Left colon (tissue), 2 donors: ENCODE results near the gene SYS1. TPM values are rescaled to one million over a fixed set of nuclear protein-coding genes. Genes with fewer than 3 reads are reported as not detected.
A peak's percentile ranks its signal among the peaks of the same experiment; 100 is the strongest.

Source experiments
- ATAC-seq: fragments of 200-7000 bp; cut with Tn5 transposase; one replicate; pipeline ENCODE4 v1.9.1; 2020; ENCODE audit warnings: mild to moderate bottlenecking, moderate library complexity
- DNase-seq, 2 donors: peaks; one replicate each; pipeline ENCODE4 v3.0.0-alpha.2; 2020
- intact Hi-C, 2 donors: fragments of 100-400 bp; cut with DNase I in 1 of 2; cut with micrococcal nuclease in 1 of 2; formaldehyde crosslinking; loops; one replicate each; pipeline versions ENCODE4 v1.11.2 to v1.14.0; 2022; cut with DNase I, micrococcal nuclease
- long read RNA-seq: library from polyadenylated mRNA; unstranded; transcript quantifications from one replicate; pipeline ENCODE4 v2.0.0, GENCODE V29; 2021
- total RNA-seq, 2 donors: library from RNA; stranded (reverse); fragmentation: NEBNext Ultra II Directional; extraction: Animal tissue kit (Norgen Biotek cat#: 25700); gene quantifications; one replicate each; pipeline ENCODE4 v1.2.1, GENCODE V29; 2021
- donor health status: DM: no; HTN: no; CAD: no.
- donor health status: DM: yes; HTN: yes; CAD: no.

Gene SYS1
- 10 to 100 TPM; 25.2 to 32.4 TPM for total RNA-seq
- long read RNA-seq, transcript SYS1-205 (3 exons, 433 nt): minor isoform, 11 of 48 reads
- long read RNA-seq, transcript SYS1-201 (4 exons, 2,862 nt): major isoform, 36 of 48 reads
- long read RNA-seq, partial matches to known transcripts: 0 of 48 reads
- long read RNA-seq, other reads (novel, unspliced or antisense): 0 of 48 reads

- intact Hi-C loops: no loop called here
- ATAC-seq (peak; percentile 90), DNase-seq (peak; percentile 99 to 100)
Observed at GRCh38 chr20:45362804-45363610, at the start of gene SYS1. SYS1 (plus strand) TSS chr20:45363156; CDS start chr20:45363532, 376 bp downstream.

- intact Hi-C loops: loop anchor here in 1 of 2 donors (5.0 kb wide), 1 partner anchor 453 kb away; no protein-coding TSS in a partner anchor
- no peak for ATAC-seq
- DNase-seq: no peak
Observed at GRCh38 chr20:45313943-45314342, 49.0 kb upstream of the SYS1 start.

GRCh38 chr20:45315672-45316071, 47.3 kb upstream of the SYS1 start:
- ATAC-seq (no peak), DNase-seq (no peak)
- intact Hi-C loops: no loop called here

GRCh38 chr20:45316150-45317080, 46.5 kb upstream of the SYS1 start:
- intact Hi-C loops: no loop called here
- DNase-seq (no peak), ATAC-seq (no peak)

GRCh38 chr20:45317826-45318225, 45.1 kb upstream of the SYS1 start:
- intact Hi-C loops: no loop called here
- DNase-seq (no peak), ATAC-seq (no peak)

- DNase-seq (no peak), ATAC-seq (no peak)
- intact Hi-C loops: no loop called here
Observed at GRCh38 chr20:45318386-45318939, 44.5 kb upstream of the SYS1 start.

- intact Hi-C loops: no loop called here
- DNase-seq: no peak
- ATAC-seq: no peak
Observed at GRCh38 chr20:45318948-45319347, 44.0 kb upstream of the SYS1 start.

- peak; percentile 43 for ATAC-seq
- no peak for DNase-seq
- intact Hi-C loops: loop anchor here in 1 of 2 donors (10.0 kb wide), 1 partner anchor 114 kb away; no protein-coding TSS in a partner anchor
Observed at GRCh38 chr20:45320948-45321595, 41.9 kb upstream of the SYS1 start.

- DNase-seq (peak; percentile 56 to 70), ATAC-seq (peak; percentile 66)
- intact Hi-C loops: loop anchor here in 1 of 2 donors (10.0 kb wide), 1 partner anchor 112 kb away; no protein-coding TSS in a partner anchor
Observed at GRCh38 chr20:45322952-45323383, 40.0 kb upstream of the SYS1 start.

- intact Hi-C loops: loop anchor here in 1 of 2 donors (10.0 kb wide), 1 partner anchor 111 kb away; no protein-coding TSS in a partner anchor
- peak in 1 of 2 donors; percentile 5 for DNase-seq
- no peak for ATAC-seq
Observed at GRCh38 chr20:45323731-45324130, 39.2 kb upstream of the SYS1 start.

GRCh38 chr20:45325371-45325770, 37.6 kb upstream of the SYS1 start:
- intact Hi-C loops: loop anchor here in 1 of 2 donors (10.0 kb wide), 1 partner anchor 109 kb away; no protein-coding TSS in a partner anchor
- ATAC-seq: no peak
- DNase-seq: peak in 1 of 2 donors; percentile 13

- intact Hi-C loops: loop anchor here in 1 of 2 donors (10.0 kb wide), 1 partner anchor 106 kb away; no protein-coding TSS in a partner anchor
- no peak for DNase-seq
- ATAC-seq: no peak
Observed at GRCh38 chr20:45328451-45328850, 34.5 kb upstream of the SYS1 start.

- no peak for DNase-seq
- intact Hi-C loops: loop anchor here in 1 of 2 donors (10.0 kb wide), 1 partner anchor 105 kb away; no protein-coding TSS in a partner anchor
- ATAC-seq: peak; percentile 26
Observed at GRCh38 chr20:45329497-45330319, 33.2 kb upstream of the SYS1 start.

- ATAC-seq (no peak), DNase-seq (no peak)
- intact Hi-C loops: no loop called here
Observed at GRCh38 chr20:45330476-45330875, 32.5 kb upstream of the SYS1 start.

- DNase-seq: peak; percentile 43 to 78
- peak; percentile 67 for ATAC-seq
- intact Hi-C loops: no loop called here
Observed at GRCh38 chr20:45336530-45337366, 26.2 kb upstream of the SYS1 start.
